Smooth muscle cell (in vitro differentiated cells): ENCODE results near the gene SLC38A3. TPM values are rescaled to one million over a fixed set of nuclear protein-coding genes. Genes with fewer than 3 reads are reported as not detected.
A peak's percentile ranks its signal among the peaks of the same experiment; 100 is the strongest.

Source experiments
- DNase-seq: peaks from one replicate; lab custom pipeline; 2025; ENCODE audit not compliant: unreplicated experiment; lab: John Stamatoyannopoulos, UW
- H2AFZ ChIP-seq: fragments of 200-600 bp; sonication (generic); 2 replicates; pipeline ENCODE4 v1.6.0; 2016; ENCODE audit warnings: antibody characterized with exemption, low read depth, mild to moderate bottlenecking
- H3F3A ChIP-seq: fragments of 200-600 bp; sonication (generic); 2 replicates; pipeline ENCODE4 v1.6.0; 2017; ENCODE audit warnings: antibody characterized with exemption, low read depth
- H3K27ac ChIP-seq: fragments of 200-600 bp; sonication (generic); 2 replicates; pipeline ENCODE4 v1.5.1; 2016; ENCODE audit warnings: low read depth, mild to moderate bottlenecking
- H3K27me3 ChIP-seq: fragments of 200-600 bp; sonication (generic); 2 replicates; pipeline ENCODE4 v1.6.1; 2016; ENCODE audit warnings: low read depth, mild to moderate bottlenecking
- H3K36me3 ChIP-seq: fragments of 200-600 bp; sonication (generic); 2 replicates; pipeline ENCODE4 v1.5.1; 2016; ENCODE audit warnings: low read depth
- H3K4me1 ChIP-seq: fragments of 200-600 bp; sonication (generic); 2 replicates; pipeline ENCODE4 v1.5.1; 2016; ENCODE audit warnings: low read depth
- H3K4me2 ChIP-seq: fragments of 200-600 bp; sonication (generic); 2 replicates; pipeline ENCODE4 v1.6.0; 2016; ENCODE audit warnings: mild to moderate bottlenecking
- H3K4me3 ChIP-seq: fragments of 200-600 bp; sonication (generic); 2 replicates; pipeline ENCODE4 v1.5.1; 2016; ENCODE audit warnings: mild to moderate bottlenecking
- H3K79me2 ChIP-seq: fragments of 200-600 bp; sonication (generic); 2 replicates; pipeline ENCODE4 v1.6.0; 2016; ENCODE audit warnings: low read depth, mild to moderate bottlenecking
- H3K9ac ChIP-seq: fragments of 200-600 bp; sonication (generic); 2 replicates; pipeline ENCODE4 v1.6.0; 2016; ENCODE audit warnings: low read depth
- H3K9me3 ChIP-seq: fragments of 200-600 bp; sonication (generic); replicated peaks from 2 replicates; pipeline ENCODE4 v1.5.1; 2016; ENCODE audit warnings: low read depth
- H4K20me1 ChIP-seq: fragments of 200-600 bp; sonication (generic); 2 replicates; pipeline ENCODE4 v1.6.0; 2016; ENCODE audit warnings: low read depth
- WGBS: methylation state at CpG from one replicate; pipeline ENCODE4 v1.1.7; 2016; ENCODE audit warnings: low lambda C conversion rate; 5-methylcytosine and 5-hydroxymethylcytosine counted together
- microRNA counts: library from miRNA; unstranded; fragments of <30 nt; microRNA quantifications from one replicate; lab custom pipeline; 2016
- microRNA-seq: library from miRNA; unstranded; fragments of <30 nt; microRNA quantifications from one replicate; pipeline ENCODE4, GENCODE V29; 2016; ENCODE audit warnings: borderline number of aligned reads
- polyA plus RNA-seq: library from polyadenylated mRNA; unstranded; fragments of >200 nt; fragmentation: Nextera tagmentation; extraction: Ambion mirVana; gene quantifications from 2 replicates; pipeline ENCODE4 v1.2.1, GENCODE V29; 2016
- small RNA-seq: library from RNA; depleted of rRNA; stranded (forward); fragments of <200 nt; gene quantifications from one replicate; pipeline ENCODE3, GENCODE V24; 2014
- total RNA-seq: library from RNA; depleted of rRNA; stranded (reverse); fragments of >200 nt; gene quantifications from 2 replicates; pipeline ENCODE4 v1.2.3, GENCODE V29; 2014
- TF ChIP-seq, protein P1 (sequence below): fragments of 200-600 bp; sonication (generic); IDR thresholded peaks from 2 replicates; pipeline ENCODE4 v1.5.1; 2017; ENCODE audit warnings: borderline replicate concordance, mild to moderate bottlenecking, antibody characterized with exemption; ENCODE audit not compliant: insufficient read depth, poor library complexity, severe bottlenecking

Gene SLC38A3
- total and polyA plus RNA-seq, 2 experiments from 2014 or later: 0.58 to 3.5 TPM

DNA sequence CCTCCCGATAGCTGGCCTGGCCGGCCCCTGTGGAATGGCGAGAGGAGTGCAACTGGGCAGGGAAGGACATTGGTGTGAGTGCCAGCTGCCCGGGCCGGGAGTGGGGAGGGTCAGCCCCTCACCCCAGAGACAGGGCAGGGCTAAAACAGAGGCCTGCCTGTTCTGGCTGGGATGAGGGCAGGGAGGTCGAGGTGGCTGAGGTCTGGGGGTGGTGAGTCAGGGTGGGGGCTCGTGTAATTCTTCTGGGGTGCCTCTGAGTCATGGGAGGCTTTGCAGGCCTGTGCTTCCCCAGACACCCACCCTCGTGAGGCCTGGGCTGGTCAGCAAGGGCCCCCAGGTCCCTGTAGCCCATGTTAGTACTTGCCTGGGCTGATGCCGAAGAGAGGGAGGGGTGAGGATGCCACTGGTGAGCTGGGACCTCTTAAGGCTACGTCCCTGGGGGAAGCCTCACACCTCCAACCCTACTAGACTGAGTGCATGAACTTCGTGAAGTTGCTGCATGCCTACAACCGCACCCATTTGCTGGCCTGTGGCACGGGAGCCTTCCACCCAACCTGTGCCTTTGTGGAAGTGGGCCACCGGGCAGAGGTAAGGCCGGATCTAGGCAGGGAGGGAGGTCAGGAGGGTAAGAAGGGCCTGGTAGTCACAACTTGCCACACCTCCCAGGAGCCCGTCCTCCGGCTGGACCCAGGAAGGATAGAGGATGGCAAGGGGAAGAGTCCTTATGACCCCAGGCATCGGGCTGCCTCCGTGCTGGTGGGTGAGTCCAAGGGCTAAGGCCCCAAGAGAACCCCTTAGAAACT lies 65.6 kb downstream of the SLC38A3 start:
- H3K9ac ChIP-seq: peak overlapping the region; percentile 51

More for the DNA sequence above, 65.6 kb downstream of the SLC38A3 start:
- no peaks in the 10 kb centered on the region for H3K79me2 ChIP-seq
- peaks cover 27% of the 10 kb centered on the region for H3K27me3 ChIP-seq
- WGBS: 84% methylated on average over 18 of the region's 19 CpGs
- H3K4me2 ChIP-seq: peak overlapping the region; percentile 75
- no peaks in the 10 kb centered on the region for H3K9me3 ChIP-seq
- no peak overlapping the region for H3K4me3 ChIP-seq
- H3F3A ChIP-seq: peaks cover 11% of the 10 kb centered on the region
- TF ChIP-seq, protein P1, sequence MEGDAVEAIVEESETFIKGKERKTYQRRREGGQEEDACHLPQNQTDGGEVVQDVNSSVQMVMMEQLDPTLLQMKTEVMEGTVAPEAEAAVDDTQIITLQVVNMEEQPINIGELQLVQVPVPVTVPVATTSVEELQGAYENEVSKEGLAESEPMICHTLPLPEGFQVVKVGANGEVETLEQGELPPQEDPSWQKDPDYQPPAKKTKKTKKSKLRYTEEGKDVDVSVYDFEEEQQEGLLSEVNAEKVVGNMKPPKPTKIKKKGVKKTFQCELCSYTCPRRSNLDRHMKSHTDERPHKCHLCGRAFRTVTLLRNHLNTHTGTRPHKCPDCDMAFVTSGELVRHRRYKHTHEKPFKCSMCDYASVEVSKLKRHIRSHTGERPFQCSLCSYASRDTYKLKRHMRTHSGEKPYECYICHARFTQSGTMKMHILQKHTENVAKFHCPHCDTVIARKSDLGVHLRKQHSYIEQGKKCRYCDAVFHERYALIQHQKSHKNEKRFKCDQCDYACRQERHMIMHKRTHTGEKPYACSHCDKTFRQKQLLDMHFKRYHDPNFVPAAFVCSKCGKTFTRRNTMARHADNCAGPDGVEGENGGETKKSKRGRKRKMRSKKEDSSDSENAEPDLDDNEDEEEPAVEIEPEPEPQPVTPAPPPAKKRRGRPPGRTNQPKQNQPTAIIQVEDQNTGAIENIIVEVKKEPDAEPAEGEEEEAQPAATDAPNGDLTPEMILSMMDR: no peak
- no peak for DNase-seq
- H4K20me1 ChIP-seq: peaks cover 8% of the 10 kb centered on the region
- H3K27ac ChIP-seq: peak overlapping the region; percentile 67
- H3K4me1 ChIP-seq: peaks cover 34% of the 10 kb centered on the region
- H2AFZ ChIP-seq: no peak overlapping the region
- no peaks in the 10 kb centered on the region for H3K36me3 ChIP-seq

MicroRNAs encoded within 50 kb of the gene (microRNA counts, 767-probe panel; counts per million panel counts)
- microRNA hsa-miR-566 (lab: Ali Mortazavi, UCI): 183 counts per million

Small RNA genes within 50 kb of the gene (microRNA-seq; reads per million reads assigned to microRNA genes)
- gene MIR566 (not detected), gene MIR5787 (not detected)

Small RNA genes within 50 kb of the gene (small RNA-seq; reads per million reads assigned to genes)
- not detected for gene MIR566
- gene MIR5787: not detected

Other genes starting within 250 kb of the SLC38A3 start
- 151 and 177 TPM in 2 replicates for gene RBM5, start 116.4 kb upstream of the SLC38A3 start, total RNA-seq
- gene RBM5, start 116.4 kb upstream of the SLC38A3 start, polyA plus RNA-seq: 56.0 and 67.6 TPM in 2 replicates
- gene SEMA3F, start 49.9 kb upstream of the SLC38A3 start, total RNA-seq: 16.9 and 25.0 TPM in 2 replicates
- gene SEMA3F, start 49.9 kb upstream of the SLC38A3 start, polyA plus RNA-seq: 9.2 and 17.8 TPM in 2 replicates
- not detected in 2 replicates for gene GNAT1, start 13.7 kb upstream of the SLC38A3 start, total RNA-seq
- 0.24 TPM in 1 of 2 replicates, not detected in the other for gene GNAT1, start 13.7 kb upstream of the SLC38A3 start, polyA plus RNA-seq
- gene GNAI2, start 30.9 kb downstream of the SLC38A3 start, total RNA-seq: 209 and 230 TPM in 2 replicates
- gene GNAI2, start 30.9 kb downstream of the SLC38A3 start, polyA plus RNA-seq: 454 and 466 TPM in 2 replicates
- gene SEMA3B, start 63.9 kb downstream of the SLC38A3 start, total RNA-seq: 26.8 and 48.3 TPM in 2 replicates
- gene SEMA3B, start 63.9 kb downstream of the SLC38A3 start, polyA plus RNA-seq: 26.3 and 70.7 TPM in 2 replicates
- 0.09 and 0.18 TPM in 2 replicates for gene LSMEM2, start 73.8 kb downstream of the SLC38A3 start, total RNA-seq
- gene LSMEM2, start 73.8 kb downstream of the SLC38A3 start, polyA plus RNA-seq: 0.87 TPM in 1 of 2 replicates, not detected in the other
- gene IFRD2, start 87.2 kb downstream of the SLC38A3 start, total RNA-seq: 19.9 and 20.8 TPM in 2 replicates
- 59.3 and 62.6 TPM in 2 replicates for gene IFRD2, start 87.2 kb downstream of the SLC38A3 start, polyA plus RNA-seq
- 1.6 and 2.5 TPM in 2 replicates for gene HYAL3, start 94.1 kb downstream of the SLC38A3 start, total RNA-seq
- gene HYAL3, start 94.1 kb downstream of the SLC38A3 start, polyA plus RNA-seq: 3.7 and 6.7 TPM in 2 replicates
- 11.3 and 13.0 TPM in 2 replicates for gene NAA80, start 94.1 kb downstream of the SLC38A3 start, total RNA-seq
- gene NAA80, start 94.1 kb downstream of the SLC38A3 start, polyA plus RNA-seq: 16.7 and 21.9 TPM in 2 replicates
- gene HYAL1, start 98.3 kb downstream of the SLC38A3 start, total RNA-seq: 0.54 and 1.0 TPM in 2 replicates
- 1.4 TPM in 1 of 2 replicates, not detected in the other for gene HYAL1, start 98.3 kb downstream of the SLC38A3 start, polyA plus RNA-seq
- gene HYAL2, start 117.5 kb downstream of the SLC38A3 start, total RNA-seq: 74.7 and 88.0 TPM in 2 replicates
- gene HYAL2, start 117.5 kb downstream of the SLC38A3 start, polyA plus RNA-seq: 72.8 and 83.3 TPM in 2 replicates
- gene TUSC2, start 123.0 kb downstream of the SLC38A3 start, total RNA-seq: 25.1 and 28.8 TPM in 2 replicates
- 53.4 and 57.5 TPM in 2 replicates for gene TUSC2, start 123.0 kb downstream of the SLC38A3 start, polyA plus RNA-seq
- gene RASSF1, start 135.6 kb downstream of the SLC38A3 start, total RNA-seq: 25.3 and 27.6 TPM in 2 replicates
- 58.5 and 62.2 TPM in 2 replicates for gene RASSF1, start 135.6 kb downstream of the SLC38A3 start, polyA plus RNA-seq
- gene ZMYND10, start 140.5 kb downstream of the SLC38A3 start, total RNA-seq: 0.27 and 1.4 TPM in 2 replicates
- 0.21 and 1.7 TPM in 2 replicates for gene ZMYND10, start 140.5 kb downstream of the SLC38A3 start, polyA plus RNA-seq
- gene NPRL2, start 145.5 kb downstream of the SLC38A3 start, total RNA-seq: 18.0 and 25.1 TPM in 2 replicates
- 29.3 and 39.7 TPM in 2 replicates for gene NPRL2, start 145.5 kb downstream of the SLC38A3 start, polyA plus RNA-seq
- gene CYB561D2, start 145.6 kb downstream of the SLC38A3 start, total RNA-seq: 15.1 and 21.6 TPM in 2 replicates
- gene CYB561D2, start 145.6 kb downstream of the SLC38A3 start, polyA plus RNA-seq: 22.6 and 30.7 TPM in 2 replicates
- gene TMEM115, start 154.2 kb downstream of the SLC38A3 start, total RNA-seq: 33.6 and 42.7 TPM in 2 replicates
- gene TMEM115, start 154.2 kb downstream of the SLC38A3 start, polyA plus RNA-seq: 53.2 and 56.6 TPM in 2 replicates